ENCODE data around the gene WFIKKN2.
"Not testable (repeated sequence)": the region's sequence is repeated elsewhere in the genome, so short reads cannot be mapped to it uniquely, and the experiment has no call there.

WFIKKN2 gene

DNA sequence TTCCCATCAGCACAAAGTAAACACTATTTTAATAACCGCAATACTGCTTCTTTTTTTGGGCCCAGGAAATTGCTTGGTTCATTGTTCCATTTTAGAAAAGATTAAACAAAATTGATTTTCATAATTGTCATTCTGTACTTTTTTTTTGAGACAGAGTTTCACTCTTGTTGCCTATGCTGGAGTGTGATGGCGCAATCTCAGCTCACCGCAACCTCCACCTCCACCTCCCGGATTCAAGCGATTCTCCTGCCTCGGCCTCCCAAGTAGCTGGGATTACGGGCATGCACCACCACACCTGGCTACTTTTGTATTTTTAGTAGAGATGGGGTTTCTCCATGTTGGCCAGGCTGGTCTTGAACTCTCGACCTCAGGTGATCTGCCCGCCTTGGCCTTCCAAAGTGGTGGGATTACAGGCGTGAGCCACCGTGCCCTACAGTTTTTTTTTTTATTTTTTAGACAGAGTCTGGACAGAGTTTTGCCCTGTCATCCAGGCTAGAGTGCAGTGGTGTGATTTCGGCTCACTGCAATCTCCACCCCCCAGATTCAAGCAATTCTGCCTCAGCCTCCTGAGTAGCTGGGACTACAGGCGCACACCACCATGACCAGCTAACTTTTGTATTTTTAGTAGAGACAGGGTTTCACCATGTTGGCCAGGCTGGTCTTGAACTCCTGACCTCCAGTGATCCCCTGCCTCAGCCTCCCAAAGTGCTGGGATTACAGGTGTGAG is 30.5 kb upstream of the WFIKKN2 start:
- not testable (repeated sequence) for DNase-seq; H3K9me3 Mint-ChIP-seq; H3K27me3 Mint-ChIP-seq; H3K36me3 Mint-ChIP-seq; H3K4me3 Mint-ChIP-seq; H3K27ac Mint-ChIP-seq; ATAC-seq (replicated peaks); H3K4me1 Mint-ChIP-seq

GRCh38 chr17:50805486-50805885 is 29.9 kb upstream of the WFIKKN2 start:
- Mint-ChIP-seq H3K4me1 (no peaks in the 10 kb centered on the region), H3K9me3 (no peaks in the 10 kb centered on the region), H3K27me3 (no peaks in the 10 kb centered on the region), H3K27ac (no peak overlapping the region), H3K36me3 (no peaks in the 10 kb centered on the region), H3K4me3 (no peak overlapping the region)
- ATAC-seq (replicated peaks) (no peak), DNase-seq (no peak)

- no peaks in the 10 kb centered on the region for H3K27me3 Mint-ChIP-seq
- H3K9me3 Mint-ChIP-seq, result no peaks in the 10 kb centered on the region
- no peaks in the 10 kb centered on the region for H3K36me3 Mint-ChIP-seq
- ATAC-seq (replicated peaks) (no peak), DNase-seq (no peak)
- H3K27ac Mint-ChIP-seq, result no peak overlapping the region
- no peak overlapping the region for H3K4me3 Mint-ChIP-seq
- H3K4me1 Mint-ChIP-seq, result no peaks in the 10 kb centered on the region
These were observed 29.2 kb upstream of the WFIKKN2 start for GRCh38 chr17:50806141-50806643.

- no peaks in the 10 kb centered on the region for H3K27me3 Mint-ChIP-seq
These were observed 28.4 kb upstream of the WFIKKN2 start for GRCh38 chr17:50807009-50807408.

GRCh38 chr17:50807675-50808074 is 27.7 kb upstream of the WFIKKN2 start:
- Mint-ChIP-seq H3K27me3 (no peaks in the 10 kb centered on the region), H3K36me3 (no peaks in the 10 kb centered on the region), H3K4me1 (no peaks in the 10 kb centered on the region), H3K9me3 (no peaks in the 10 kb centered on the region), H3K4me3 (no peak overlapping the region), H3K27ac (no peak overlapping the region)
- ATAC-seq (replicated peaks) (no peak), DNase-seq (no peak)

More at GRCh38 chr17:50807009-50807408, 28.4 kb upstream of the WFIKKN2 start:
- no peaks in the 10 kb centered on the region for H3K4me1 Mint-ChIP-seq
- no peaks in the 10 kb centered on the region for H3K9me3 Mint-ChIP-seq
- no peak overlapping the region for H3K4me3 Mint-ChIP-seq
- H3K36me3 Mint-ChIP-seq, result no peaks in the 10 kb centered on the region
- no peak overlapping the region for H3K27ac Mint-ChIP-seq
- DNase-seq (no peak), ATAC-seq (replicated peaks) (no peak)

GRCh38 chr17:50808413-50808812 is 27.0 kb upstream of the WFIKKN2 start:
- Mint-ChIP-seq H3K4me3 (no peak overlapping the region), H3K27me3 (no peaks in the 10 kb centered on the region), H3K36me3 (no peaks in the 10 kb centered on the region), H3K9me3 (no peaks in the 10 kb centered on the region), H3K4me1 (no peaks in the 10 kb centered on the region), H3K27ac (no peak overlapping the region)
- ATAC-seq (replicated peaks) (no peak), DNase-seq (no peak)

DNA sequence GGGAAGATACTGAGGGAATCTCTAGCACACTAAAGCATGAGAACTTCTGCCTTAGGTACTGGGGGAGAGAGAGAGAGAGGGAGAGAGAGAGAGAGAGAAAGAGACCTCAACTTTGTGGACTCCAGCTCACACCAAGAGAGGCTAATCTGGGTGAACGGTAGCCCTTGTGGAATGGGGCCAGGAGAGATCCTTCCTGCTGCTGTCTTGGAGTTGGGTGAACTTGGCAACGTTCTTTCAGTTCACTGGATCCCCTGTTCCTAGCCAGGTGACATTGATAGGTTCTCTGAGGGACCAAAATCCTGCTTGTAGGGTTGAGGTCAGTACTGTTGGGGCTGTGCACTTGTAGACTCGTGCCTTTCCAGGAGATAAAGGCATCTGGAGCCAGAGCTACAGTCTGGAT is 26.5 kb upstream of the WFIKKN2 start:
- Mint-ChIP-seq H3K36me3 (no peaks in the 10 kb centered on the region), H3K4me1 (no peaks in the 10 kb centered on the region), H3K9me3 (no peaks in the 10 kb centered on the region), H3K4me3 (no peak overlapping the region), H3K27me3 (peaks cover under 1 to 5% of the 10 kb centered on the region in 2 donors), H3K27ac (no peak overlapping the region)
- ATAC-seq (replicated peaks), result no peak
- no peak for DNase-seq

DNA sequence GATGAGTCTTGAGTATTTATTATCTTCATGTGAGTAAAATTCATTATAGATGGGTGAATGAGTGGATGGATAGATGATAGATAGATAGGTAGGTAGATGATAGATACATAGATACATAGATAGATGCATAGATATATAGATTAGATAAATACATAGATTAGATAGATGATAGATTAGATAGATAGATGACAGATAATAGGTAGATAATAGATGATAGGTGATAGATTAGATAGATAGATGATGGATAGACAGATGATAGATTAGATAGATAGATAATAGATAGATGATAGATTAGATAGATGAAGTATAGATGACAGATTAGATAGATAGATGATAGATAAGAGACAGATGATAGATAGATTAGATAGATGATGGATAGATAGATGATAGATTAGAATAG is 21.8 kb upstream of the WFIKKN2 start:
- H3K9me3 Mint-ChIP-seq, result no peaks in the 10 kb centered on the region
- no peak overlapping the region for H3K27ac Mint-ChIP-seq
- ATAC-seq (replicated peaks) (no peak), DNase-seq (no peak)
- peaks cover 0 to 8% of the 10 kb centered on the region in 2 donors for H3K4me1 Mint-ChIP-seq
- H3K4me3 Mint-ChIP-seq, result no peak overlapping the region
- H3K36me3 Mint-ChIP-seq, result no peaks in the 10 kb centered on the region
- peaks cover 16 to 20% of the 10 kb centered on the region in 2 donors for H3K27me3 Mint-ChIP-seq

- H3K4me3 Mint-ChIP-seq, result no peak overlapping the region
- DNase-seq, result no peak
- H3K4me1 Mint-ChIP-seq, result peaks cover 6 to 16% of the 10 kb centered on the region in 2 donors
- peaks cover 24 to 33% of the 10 kb centered on the region in 2 donors for H3K27me3 Mint-ChIP-seq
- ATAC-seq (replicated peaks), result no peak
- no peak overlapping the region for H3K27ac Mint-ChIP-seq
- H3K9me3 Mint-ChIP-seq, result no peaks in the 10 kb centered on the region
- no peaks in the 10 kb centered on the region for H3K36me3 Mint-ChIP-seq
These were observed 20.0 kb upstream of the WFIKKN2 start for GRCh38 chr17:50815400-50815799.

- H3K4me3 Mint-ChIP-seq, result no peak overlapping the region
- no peaks in the 10 kb centered on the region for H3K36me3 Mint-ChIP-seq
- H3K27ac Mint-ChIP-seq, result no peak overlapping the region
- H3K4me1 Mint-ChIP-seq, result peaks cover 6 to 16% of the 10 kb centered on the region in 2 donors
- no peaks in the 10 kb centered on the region for H3K9me3 Mint-ChIP-seq
- DNase-seq, result no peak
- peaks cover 24 to 35% of the 10 kb centered on the region in 2 donors for H3K27me3 Mint-ChIP-seq
- no peak for ATAC-seq (replicated peaks)
These were observed 19.1 kb upstream of the WFIKKN2 start for GRCh38 chr17:50816271-50816670.

- Mint-ChIP-seq H3K4me1 (peaks cover 6 to 16% of the 10 kb centered on the region in 2 donors), H3K27ac (no peak overlapping the region), H3K27me3 (peaks cover 24 to 41% of the 10 kb centered on the region in 2 donors), H3K36me3 (no peaks in the 10 kb centered on the region), H3K4me3 (no peak overlapping the region), H3K9me3 (no peaks in the 10 kb centered on the region)
- DNase-seq, result no peak
- peak; percentile 56 to 76 for ATAC-seq (replicated peaks)
These were observed 18.3 kb upstream of the WFIKKN2 start for GRCh38 chr17:50816771-50817751.

- Mint-ChIP-seq H3K36me3 (no peaks in the 10 kb centered on the region), H3K4me3 (no peak overlapping the region), H3K9me3 (no peaks in the 10 kb centered on the region), H3K4me1 (peaks cover 6 to 16% of the 10 kb centered on the region in 2 donors), H3K27me3 (peaks cover 24 to 41% of the 10 kb centered on the region in 2 donors), H3K27ac (no peak overlapping the region)
- ATAC-seq (replicated peaks) (no peak), DNase-seq (no peak)
These were observed 17.5 kb upstream of the WFIKKN2 start for GRCh38 chr17:50817838-50818237.

- H3K4me1 Mint-ChIP-seq, result peaks cover 6 to 16% of the 10 kb centered on the region in 2 donors
These were observed 17.1 kb upstream of the WFIKKN2 start for GRCh38 chr17:50818261-50818660.

DNA sequence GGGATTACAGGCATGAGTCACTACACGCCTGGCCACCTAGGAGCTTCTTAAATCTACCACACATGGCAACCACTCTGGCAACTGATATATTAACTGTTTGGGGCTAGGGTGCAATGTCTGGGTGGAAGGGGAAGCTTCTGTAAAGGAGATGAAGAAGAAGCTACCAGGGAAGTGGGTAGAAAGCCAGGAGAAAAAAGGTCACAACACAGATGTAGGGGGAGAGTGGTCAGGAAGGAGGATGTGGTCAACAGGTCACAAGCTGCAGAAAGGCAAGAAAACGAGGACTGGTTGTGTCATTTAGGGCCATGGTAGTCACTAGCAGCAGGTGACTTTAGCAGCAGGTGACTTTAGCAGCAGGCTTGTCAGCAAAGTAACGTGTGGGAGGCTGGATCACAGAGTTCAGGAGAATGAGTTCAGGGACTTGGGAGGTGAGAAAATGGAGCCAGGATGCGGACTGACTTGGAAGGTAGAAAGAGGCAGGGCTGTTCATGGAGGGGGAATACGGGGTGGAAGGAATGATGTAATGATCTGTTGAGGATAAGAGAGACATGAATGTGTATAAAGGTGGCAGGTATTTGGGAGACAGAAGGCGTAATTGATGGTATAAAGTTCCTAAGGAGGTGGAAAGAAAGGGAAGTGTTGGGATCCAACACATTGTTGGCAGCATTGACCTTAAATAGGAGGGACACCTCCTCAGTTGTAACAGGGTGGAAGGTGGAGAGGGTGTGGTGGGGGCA is 16.3 kb upstream of the WFIKKN2 start:
- H3K27me3 Mint-ChIP-seq, result peaks cover 27 to 43% of the 10 kb centered on the region in 2 donors
- H3K27ac Mint-ChIP-seq, result no peak overlapping the region
- no peak overlapping the region for H3K4me3 Mint-ChIP-seq
- peaks cover 4 to 6% of the 10 kb centered on the region in 2 donors for H3K9me3 Mint-ChIP-seq
- peaks cover 0 to 4% of the 10 kb centered on the region in 2 donors for H3K36me3 Mint-ChIP-seq
- ATAC-seq (replicated peaks) (peak; percentile 73 to 78), DNase-seq (no peak)
- peaks cover 6 to 16% of the 10 kb centered on the region in 2 donors for H3K4me1 Mint-ChIP-seq

More at GRCh38 chr17:50818261-50818660, 17.1 kb upstream of the WFIKKN2 start:
- Mint-ChIP-seq H3K36me3 (no peaks in the 10 kb centered on the region), H3K27me3 (peaks cover 24 to 42% of the 10 kb centered on the region in 2 donors), H3K9me3 (no peaks in the 10 kb centered on the region), H3K4me3 (no peak overlapping the region), H3K27ac (no peak overlapping the region)
- DNase-seq, result no peak
- ATAC-seq (replicated peaks), result no peak

All from stimulated activated naive B cell treated with anti-CD40 and anti-IgM and Interleukin-4, amounts not matched to agents 10 μg/mL and 1 μg/mL and 100 μg/mL, for 72 hours (primary cell).